Measurements from ENCODE around the gene FRAS1.
"Not testable (repeated sequence)": the region's sequence is repeated elsewhere in the genome, so short reads cannot be mapped to it uniquely, and the experiment has no call there.

The FRAS1 gene

DNA sequence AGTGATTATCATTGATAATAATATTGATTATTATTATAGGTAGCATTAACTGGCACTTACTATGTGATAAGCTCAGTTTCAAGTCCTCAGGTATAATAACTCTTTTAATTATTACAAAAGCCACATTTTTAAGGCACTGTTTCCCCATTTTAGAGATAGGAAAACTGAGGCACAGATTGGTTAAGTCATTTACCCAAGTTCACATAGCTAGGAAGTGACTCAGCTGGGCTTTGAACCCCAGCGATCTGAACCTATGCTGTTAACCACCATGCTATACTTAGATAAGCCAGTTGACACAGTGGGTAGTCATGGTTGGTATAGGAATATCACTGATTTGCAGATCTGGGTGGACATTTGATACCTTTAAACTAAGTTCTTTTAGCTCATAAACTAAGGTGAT is 110.4 kb downstream of the FRAS1 start:
- DNase-seq (ENCODE audit: low read depth in 2 of 2): no peak

DNA sequence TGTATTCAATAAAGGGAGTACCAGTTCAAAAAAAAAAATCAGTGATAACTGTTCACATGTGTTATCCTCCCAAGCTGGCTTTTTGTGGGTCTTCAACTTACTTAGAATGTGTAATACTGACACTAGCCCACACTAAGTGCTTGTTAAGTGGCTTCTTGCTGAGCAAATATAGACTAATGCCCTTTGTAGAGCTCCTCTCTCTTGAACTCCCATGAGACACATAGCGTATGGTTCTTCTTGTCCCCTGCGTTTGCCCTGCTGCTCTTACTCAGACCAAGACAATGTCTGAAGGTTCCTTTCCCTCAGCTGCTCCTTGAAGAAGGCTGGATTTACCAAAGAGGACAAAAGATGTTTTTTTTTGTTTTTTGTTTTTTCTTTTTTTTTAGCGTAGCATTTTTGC is 110.9 kb downstream of the FRAS1 start:
- no peak for DNase-seq (ENCODE audit: low read depth in 2 of 2)

- no peak for DNase-seq (ENCODE audit: low read depth in 2 of 2)
Measured at GRCh38 chr4:78169728-78170127, 112.6 kb downstream of the FRAS1 start.

DNA sequence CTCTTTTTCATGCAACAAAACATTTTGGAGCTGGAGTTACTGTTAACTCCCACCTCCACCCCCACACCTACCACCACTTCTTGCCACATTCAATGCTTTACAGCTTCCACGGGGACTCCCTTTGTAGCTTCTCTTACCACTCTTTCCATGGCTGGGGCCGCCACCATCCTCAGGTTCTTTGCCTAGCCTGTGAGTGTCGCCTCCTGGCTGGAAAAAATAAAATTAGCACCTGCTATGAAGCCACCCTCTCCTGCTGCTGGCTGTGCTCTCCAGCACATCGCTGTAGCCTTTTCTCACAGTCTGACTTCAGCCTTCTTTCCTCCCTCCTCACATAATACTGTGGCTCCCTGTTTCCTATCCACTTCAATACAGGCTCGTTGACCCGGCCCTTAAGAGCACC is 114.4 kb downstream of the FRAS1 start:
- no peak for DNase-seq (ENCODE audit: low read depth in 2 of 2)

DNA sequence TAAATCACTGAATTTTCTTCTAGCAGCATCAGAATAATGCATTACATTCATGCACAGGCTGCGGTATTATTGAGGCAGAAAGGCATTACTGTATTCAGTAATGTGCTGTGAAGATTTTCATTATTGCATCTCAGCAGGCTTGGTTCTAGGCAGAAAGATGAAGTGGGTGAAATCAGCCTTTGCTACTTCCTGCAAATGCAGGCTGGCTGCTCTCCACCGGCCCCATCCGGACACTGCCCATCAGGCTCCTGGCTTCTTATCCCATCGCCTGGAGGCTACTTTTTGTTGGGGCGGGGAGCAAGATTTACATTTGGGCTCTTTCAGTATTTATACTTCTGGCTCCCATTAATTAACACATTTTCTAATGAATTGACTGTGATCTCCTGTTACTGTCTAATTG is 117.8 kb downstream of the FRAS1 start:
- no peak for DNase-seq (ENCODE audit: low read depth in 2 of 2)

- DNase-seq (ENCODE audit: low read depth in 2 of 2): no peak
Measured at GRCh38 chr4:78179196-78179595, 122.1 kb downstream of the FRAS1 start.

- not testable (repeated sequence) for DNase-seq (ENCODE audit: low read depth in 2 of 2)
Measured at GRCh38 chr4:78181681-78182234, 124.6 kb downstream of the FRAS1 start.

- DNase-seq (ENCODE audit: low read depth in 2 of 2): no peak
Measured at GRCh38 chr4:78184584-78184983, 127.5 kb downstream of the FRAS1 start.

- no peak for DNase-seq (ENCODE audit: low read depth in 2 of 2)
Measured at GRCh38 chr4:78185117-78185516, 128.0 kb downstream of the FRAS1 start.

GRCh38 chr4:78186597-78187543 is 129.7 kb downstream of the FRAS1 start:
- no peak for DNase-seq (ENCODE audit: low read depth in 2 of 2)

DNA sequence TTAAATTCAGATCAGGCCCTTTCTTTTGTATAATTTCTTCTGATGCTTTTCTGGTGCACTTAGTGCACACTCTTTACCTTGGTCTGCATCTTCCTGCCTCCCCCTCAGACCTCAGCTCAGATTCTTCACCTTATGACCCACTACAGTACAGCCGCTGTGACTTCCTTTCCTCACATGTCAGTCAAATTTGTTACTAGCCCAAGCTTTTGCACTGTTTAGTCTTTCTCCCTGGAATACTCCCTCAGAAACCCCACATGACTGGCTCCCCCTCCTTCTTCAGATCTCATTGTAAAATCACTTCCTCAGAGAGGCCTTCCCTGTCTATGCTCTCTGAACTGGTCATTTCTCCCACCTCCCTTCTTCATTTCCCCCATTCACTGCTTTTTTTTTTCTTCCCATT is 132.9 kb downstream of the FRAS1 start:
- DNase-seq (ENCODE audit: low read depth in 2 of 2): no peak

DNA sequence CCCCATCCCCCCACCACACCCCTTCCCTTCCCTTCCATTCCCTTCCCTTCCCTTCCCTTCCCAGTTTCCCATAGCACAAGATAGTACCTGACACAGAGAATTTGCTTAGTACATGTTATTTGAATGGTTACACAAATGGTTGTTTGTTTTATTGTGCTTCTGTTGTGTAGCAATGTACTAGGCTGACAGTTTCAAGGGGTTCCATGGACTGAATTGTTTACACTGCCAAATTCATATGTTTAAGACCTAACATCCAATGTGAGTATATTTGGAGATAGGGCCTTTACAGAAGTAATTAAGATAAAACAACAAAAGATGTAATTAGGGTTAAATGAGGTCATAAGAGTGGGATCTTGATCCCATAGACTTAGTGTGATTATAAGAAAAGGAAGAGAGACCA is 133.5 kb downstream of the FRAS1 start:
- DNase-seq (ENCODE audit: low read depth in 2 of 2): no peak

DNA sequence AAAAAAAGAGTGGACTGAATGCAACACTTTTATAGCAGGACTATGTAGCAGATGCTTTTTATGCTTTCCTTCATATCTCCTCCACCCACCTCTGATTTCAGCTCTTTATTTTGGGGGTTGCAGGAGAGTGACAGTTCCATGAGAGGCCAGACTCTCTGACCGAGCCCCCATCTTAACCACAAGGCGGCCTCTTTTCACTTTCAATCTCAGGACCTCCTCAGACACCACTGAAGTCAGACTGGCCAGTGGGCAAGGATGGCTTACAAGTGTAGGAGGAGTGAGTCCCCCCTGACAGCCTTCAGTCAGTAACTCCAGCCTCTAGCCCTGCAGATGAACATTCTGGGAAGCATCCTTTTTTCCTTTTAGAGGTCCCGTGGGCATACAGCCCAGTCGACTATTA is 140.8 kb downstream of the FRAS1 start:
- no peak for DNase-seq (ENCODE audit: low read depth in 2 of 2)

- DNase-seq (ENCODE audit: low read depth in 2 of 2): no peak
Measured at GRCh38 chr4:78199984-78200383, 142.9 kb downstream of the FRAS1 start.

GRCh38 chr4:78200949-78201348 is 143.8 kb downstream of the FRAS1 start:
- DNase-seq (ENCODE audit: low read depth in 2 of 2): no peak

GRCh38 chr4:78204176-78204575 is 147.1 kb downstream of the FRAS1 start:
- no peak for DNase-seq (ENCODE audit: low read depth in 2 of 2)

DNA sequence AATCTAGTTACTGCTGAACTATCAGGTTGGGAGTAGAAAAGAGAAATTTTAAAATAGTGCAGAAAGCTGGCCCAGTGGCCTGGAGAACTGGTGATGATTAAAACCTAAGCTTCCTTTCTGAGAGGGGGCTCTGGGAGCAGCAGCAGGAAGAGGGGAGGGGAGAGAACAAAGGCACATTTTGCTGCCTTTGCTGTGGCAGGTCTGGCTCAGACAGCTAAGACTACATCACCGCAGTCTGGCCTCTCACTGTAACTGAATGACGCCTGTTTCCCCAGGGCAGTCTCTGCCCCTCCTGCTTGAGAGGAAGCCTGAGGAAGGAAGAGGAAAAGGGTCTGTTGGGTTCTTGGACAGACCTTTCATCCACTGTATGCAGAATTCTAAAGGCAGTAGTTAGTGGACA is 148.5 kb downstream of the FRAS1 start:
- no peak for DNase-seq (ENCODE audit: low read depth in 2 of 2)

DNA sequence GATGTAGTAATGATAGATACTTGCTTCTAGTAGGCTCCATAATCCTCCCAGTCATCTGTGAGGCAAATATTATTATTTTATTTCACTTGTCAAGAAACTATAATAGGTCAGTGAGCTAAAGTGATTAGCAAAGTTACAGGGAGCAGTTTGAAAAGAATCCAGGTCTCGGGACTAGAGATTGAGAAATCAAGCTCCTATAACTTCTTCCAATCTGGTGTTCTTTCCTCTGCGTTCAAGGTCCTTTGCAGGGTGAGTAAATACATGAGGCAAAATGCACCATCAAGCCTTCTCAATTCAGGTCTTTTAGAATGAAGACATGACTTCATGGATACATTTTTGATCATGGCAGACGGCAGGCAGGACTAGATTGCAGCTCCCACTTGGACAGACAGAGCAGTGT is 150.4 kb downstream of the FRAS1 start:
- no peak for DNase-seq (ENCODE audit: low read depth in 2 of 2)

DNA sequence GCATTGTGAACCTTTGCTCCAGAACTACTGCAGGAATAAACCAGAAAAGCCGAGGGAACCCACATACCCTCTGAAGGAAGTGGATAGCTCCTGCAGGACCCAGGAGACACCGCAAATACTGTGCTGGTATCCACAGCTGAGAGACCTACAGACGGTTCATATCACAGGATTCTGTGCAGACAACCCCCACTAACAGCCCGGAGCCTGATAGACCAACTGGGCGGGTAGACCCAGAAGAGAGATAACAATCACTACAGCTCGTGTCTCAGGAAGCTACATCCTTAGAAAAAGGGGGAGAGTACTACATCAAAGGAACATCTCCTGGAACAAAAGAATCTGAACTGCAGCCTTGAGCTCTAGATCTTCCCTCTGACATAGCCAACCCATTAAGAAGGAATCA is 150.8 kb downstream of the FRAS1 start:
- no peak for DNase-seq (ENCODE audit: low read depth in 2 of 2)

DNA sequence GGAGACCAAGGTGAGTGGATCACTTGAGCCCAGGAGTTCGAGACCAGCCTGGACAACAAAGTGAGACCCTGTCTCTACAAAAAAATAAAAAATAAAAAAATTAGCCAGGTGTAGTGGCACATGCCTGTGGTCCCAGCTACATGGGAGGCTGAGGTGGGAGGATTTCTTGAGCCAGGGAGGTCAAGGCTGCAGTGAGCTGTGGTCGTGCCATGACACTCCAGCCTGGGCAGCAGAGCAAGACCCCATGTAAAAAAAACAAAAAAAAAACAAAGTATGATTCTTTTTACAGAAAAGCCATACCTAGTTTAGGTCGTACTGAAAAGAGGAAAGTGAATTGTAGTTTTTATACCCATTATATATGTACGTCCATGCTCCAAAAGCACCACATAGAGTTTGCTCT is 151.8 kb downstream of the FRAS1 start:
- DNase-seq (ENCODE audit: low read depth in 2 of 2): not testable (repeated sequence)

DNA sequence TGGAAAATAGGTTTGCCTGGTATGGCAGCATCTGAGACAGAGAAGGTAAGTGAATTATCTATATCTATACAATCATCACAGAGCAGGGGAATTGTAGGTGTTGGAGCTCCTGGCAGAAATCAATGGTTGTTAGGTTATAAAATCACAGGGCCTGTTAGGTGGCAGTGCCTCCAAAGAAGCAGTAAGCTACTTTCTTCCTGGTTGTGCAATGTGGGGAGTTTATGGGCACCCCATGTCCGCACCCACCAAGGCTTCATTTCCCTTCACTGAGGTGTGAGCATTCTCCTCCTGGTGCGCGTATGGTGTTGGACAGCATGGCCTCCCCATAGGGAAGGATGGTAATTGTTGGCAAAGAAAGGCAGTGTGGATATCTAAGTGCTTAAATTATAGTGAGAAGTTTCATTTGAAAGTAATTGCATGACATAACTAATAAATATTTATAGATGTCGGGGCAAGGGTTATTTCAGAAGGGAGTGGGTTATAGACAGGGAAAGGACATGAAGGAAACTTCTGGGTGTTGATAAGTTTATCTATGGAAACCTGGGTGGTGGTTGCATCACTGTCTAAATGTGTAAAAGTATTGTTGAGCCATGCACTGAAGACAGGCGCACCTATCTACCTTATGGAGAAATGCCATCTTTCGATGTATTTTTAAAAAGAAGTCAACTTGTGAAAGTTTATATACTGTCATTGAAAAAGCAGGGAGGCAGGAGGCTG is 153.7 kb downstream of the FRAS1 start:
- no peak for DNase-seq (ENCODE audit: low read depth in 2 of 2)

- no peak for DNase-seq (ENCODE audit: low read depth in 2 of 2)
Measured at GRCh38 chr4:78213218-78213617, 156.1 kb downstream of the FRAS1 start.

- no peak for DNase-seq (ENCODE audit: low read depth in 2 of 2)
Measured at GRCh38 chr4:78214078-78214477, 157.0 kb downstream of the FRAS1 start.
